Endothelial cell of umbilical vein (primary cell): Measurements from ENCODE around the gene ZNF148. TPM values are rescaled to one million over a fixed set of nuclear protein-coding genes. Genes with fewer than 3 reads are reported as not detected.

ENCODE experiments used
- BruUV-seq: library from RNA; stranded (reverse); fragments of 400-500 nt; replicated peaks from 2 replicates; lab custom pipeline; 2021; lab: Mats Ljungman, UMichigan
- CTCF ChIA-PET: fragments of 300-600, 350-600 bp; sonication (Branson Sonifier 250); formaldehyde crosslinking; loops from one replicate; lab custom pipeline; 2021; ENCODE audit warnings: antibody characterized with exemption, inconsistent platforms; lab: Charles Lee
- POLR2A ChIA-PET: fragments of 300-600, 350-600 bp; sonication (Branson Sonifier 250); formaldehyde crosslinking; loops from one replicate; lab custom pipeline; 2021; ENCODE audit warnings: antibody characterized with exemption, inconsistent platforms; lab: Charles Lee
- DNase-seq: peaks from one replicate; pipeline ENCODE4 v3.0.0-alpha.2; 2011; ENCODE audit warnings: low read depth, low spot score
- FAIRE-seq: peaks from 2 replicates; lab custom pipeline; 2011; peaks lifted over from hg19 to GRCh38; lab: Jason Lieb, UNC
- H2AFZ ChIP-seq: 2 replicates; pipeline ENCODE4 v1.6.0; 2012; ENCODE audit warnings: low read depth, low read length, control low read depth, inconsistent platforms
- H3K27ac ChIP-seq: 2 replicates; pipeline ENCODE4 v1.5.1; 2011; ENCODE audit warnings: low read depth, mild to moderate bottlenecking, control low read depth, low read length, moderate library complexity; ENCODE audit not compliant: insufficient read depth
- H3K27me3 ChIP-seq, 2 experiments: 2 replicates each; pipeline versions ENCODE4 v1.6.0 to v1.6.1; 2011; ENCODE audit warnings: low read length in 2 of 2, mixed read lengths in 1 of 2; ENCODE audit not compliant: control insufficient read depth in 2 of 2, insufficient read depth in 2 of 2
- H3K36me3 ChIP-seq, 2 experiments: 2 replicates in 1 of 2; 3 replicates in 1 of 2; pipeline ENCODE4 v1.5.1; 2011; ENCODE audit warnings: low read length in 2 of 2, mild to moderate bottlenecking in 1 of 2, moderate library complexity in 1 of 2; ENCODE audit not compliant: control insufficient read depth in 2 of 2, insufficient read depth in 2 of 2; ENCODE audit errors: extremely low read depth in 1 of 2
- H3K4me1 ChIP-seq: 3 replicates; pipeline ENCODE4 v1.5.1; 2011; ENCODE audit warnings: mild to moderate bottlenecking, low read length; ENCODE audit not compliant: control insufficient read depth, insufficient read depth; ENCODE audit errors: extremely low read depth
- H3K4me2 ChIP-seq: 2 replicates; pipeline ENCODE4 v1.6.1; 2011; ENCODE audit warnings: low read length, control low read depth, mixed read lengths; ENCODE audit not compliant: insufficient read depth
- H3K4me3 ChIP-seq, 3 experiments: fragments of 200-600 bp in 1 of 3; sonication (generic), shearing (Covaris generic) in 1 of 3; replicated peaks in 1 of 3; 2 replicates each; pipeline ENCODE4 v1.5.1; 2011 to 2016; ENCODE audit warnings: control low read depth in 3 of 3, low read length in 3 of 3, mild to moderate bottlenecking in 2 of 3, inconsistent platforms in 1 of 3, low read depth in 1 of 3, moderate library complexity in 1 of 3; ENCODE audit not compliant: insufficient read depth in 1 of 3
- H3K79me2 ChIP-seq: 2 replicates; pipeline ENCODE4 v1.6.0; 2012; ENCODE audit warnings: low read length, inconsistent platforms; ENCODE audit not compliant: control insufficient read depth, insufficient read depth
- H3K9ac ChIP-seq: replicated peaks from 2 replicates; pipeline ENCODE3; 2011; ENCODE audit warnings: low read length, control low read depth; ENCODE audit not compliant: insufficient read depth; ENCODE audit errors: extremely low read depth
- H3K9me1 ChIP-seq: replicated peaks from 3 replicates; pipeline ENCODE4 v1.6.0; 2011; ENCODE audit warnings: mild to moderate bottlenecking, low read length; ENCODE audit not compliant: control insufficient read depth, insufficient read depth; ENCODE audit errors: extremely low read depth
- H3K9me3 ChIP-seq: replicated peaks from 2 replicates; pipeline ENCODE4 v1.5.1; 2012; ENCODE audit warnings: low read length, inconsistent platforms; ENCODE audit not compliant: control insufficient read depth, insufficient read depth
- H4K20me1 ChIP-seq: replicated peaks from 2 replicates; pipeline ENCODE3; 2011; ENCODE audit warnings: mild to moderate bottlenecking, low read length; ENCODE audit not compliant: control insufficient read depth, insufficient read depth; ENCODE audit errors: extremely low read depth
- CTCF ChIP-seq, 2 donors: IDR thresholded peaks; 1 replicate in 1 of 2; 2 replicates in 1 of 2; pipeline ENCODE4 v1.5.1; 2011; ENCODE audit warnings: low read length in 2 of 2, mild to moderate bottlenecking in 2 of 2, moderate library complexity in 2 of 2, control low read depth in 1 of 2, inconsistent platforms in 1 of 2, low read depth in 1 of 2; ENCODE audit not compliant: insufficient read depth in 1 of 2; ENCODE audit errors: extremely low read depth in 1 of 2
- EZH2 ChIP-seq: IDR thresholded peaks from 2 replicates; pipeline ENCODE4 v1.6.1; 2012; ENCODE audit warnings: borderline replicate concordance, low read depth, mild to moderate bottlenecking, moderate library complexity, low read length, inconsistent platforms; ENCODE audit not compliant: severe bottlenecking
- FOS ChIP-seq: IDR thresholded peaks from 2 replicates; pipeline ENCODE4 v1.6.1; 2011; ENCODE audit warnings: mild to moderate bottlenecking, low read length, moderate library complexity, borderline replicate concordance; ENCODE audit not compliant: insufficient read depth
- GATA2 ChIP-seq: IDR thresholded peaks from 2 replicates; pipeline ENCODE4 v1.7.0; 2011; ENCODE audit warnings: low read depth, mild to moderate bottlenecking, moderate library complexity, mixed read lengths, low read length; ENCODE audit not compliant: insufficient read length, insufficient read depth
- JUN ChIP-seq: IDR thresholded peaks from 2 replicates; pipeline ENCODE4 v1.6.1; 2011; ENCODE audit warnings: borderline replicate concordance, low read depth; ENCODE audit not compliant: insufficient read length, insufficient read depth
- MAX ChIP-seq: IDR thresholded peaks from 2 replicates; pipeline ENCODE4 v1.6.1; 2011; ENCODE audit not compliant: insufficient read depth, insufficient read length
- MYC ChIP-seq: IDR thresholded peaks from one replicate; pipeline ENCODE4 v1.6.1; 2011; ENCODE audit warnings: mild to moderate bottlenecking, low read depth, low read length
- POLR2A ChIP-seq: IDR thresholded peaks from 2 replicates; pipeline ENCODE4 v1.6.1; 2012; ENCODE audit warnings: low read depth, mild to moderate bottlenecking, control low read depth, low read length
- POLR2AphosphoS5 ChIP-seq: IDR thresholded peaks from 2 replicates; pipeline ENCODE4 v1.6.1; 2012; ENCODE audit warnings: low read depth, mild to moderate bottlenecking, control low read depth, low read length, moderate library complexity; ENCODE audit not compliant: insufficient read depth
- dilution Hi-C: fragments of 300-500 bp; cut with MboI; formaldehyde crosslinking; loops from one replicate; pipeline ENCODE4 v1.15.0; 2019; ENCODE audit warnings: low sequenced_read_pairs; ENCODE audit not compliant: extremely low pct_ligation_motif_present
- intact Hi-C: fragments of 100-400 bp; cut with micrococcal nuclease; formaldehyde crosslinking; loops from one replicate; pipeline ENCODE4 v1.10.0; 2022
- polyA plus RNA-seq, 4 experiments: library from polyadenylated mRNA; depleted of rRNA in 3 of 4; stranded (reverse) in 3 of 4; unstranded in 1 of 4; fragments of >200 nt; gene quantifications; 2 replicates each; pipeline versions ENCODE4 v1.2.1 to v1.2.3, GENCODE V29; 2011 to 2012; ENCODE audit warnings: missing spikeins in 1 of 4
- total RNA-seq: library from RNA; stranded (reverse); gene quantifications from 2 replicates; pipeline ENCODE4 v1.2.3, GENCODE V29; 2021

ZNF148 gene
- total and polyA plus RNA-seq, 2 donors (not counting 3 experiments of a cell fraction or from before 2014, with no cell fraction given), result 8.0 to 41.3 TPM

- Histone ChIP-seq H3K9ac (no peak overlapping the region), H3K4me1 (peaks cover 9% of the 10 kb centered on the region), H2AFZ (no peak overlapping the region), H3K4me2 (no peak overlapping the region), H3K36me3 (peaks cover 0 to 2% of the 10 kb centered on the region in 2 experiments), H3K27me3 (no peaks in the 10 kb centered on the region), H3K27ac (no peak overlapping the region), H3K9me3 (no peaks in the 10 kb centered on the region), H3K4me3 (no peak overlapping the region), H3K79me2 (peaks cover 6% of the 10 kb centered on the region), H3K9me1 (no peaks in the 10 kb centered on the region), H4K20me1 (no peaks in the 10 kb centered on the region)
- POLR2A ChIA-PET, result no interaction called here
- DNase-seq (no peak), FAIRE-seq (no peak)
- no TSS peak for BruUV-seq
- intact Hi-C loops, result no loop called here
- CTCF ChIA-PET, result interaction anchor here (1.6 kb wide), 1 partner anchor 15 kb away, joined by 5 read pairs; no protein-coding TSS in a partner anchor
- dilution Hi-C loops, result no loop called here
- no peak for TF ChIP-seq GATA2
- TF ChIP-seq POLR2A, result no peak
- TF ChIP-seq MYC, result no peak
- no peak for TF ChIP-seq POLR2AphosphoS5
- no peak for TF ChIP-seq JUN
- TF ChIP-seq FOS, result no peak
- TF ChIP-seq CTCF (IDR thresholded peaks at IDR 0.05; ENCODE audit: extremely low read depth in 1 of 2, insufficient read depth in 1 of 2, low read depth in 1 of 2, low read length in 2 of 2), result no peak
- no peak for TF ChIP-seq EZH2
- TF ChIP-seq MAX, result no peak
Observed at GRCh38 chr3:125278155-125278554, 97.0 kb downstream of the ZNF148 start.
